HEK293 (cell line): ENCODE results near the gene OR52N4.

Experiments used
- CTCF ChIA-PET: fragments of 350-600 bp; formaldehyde crosslinking; extraction: SDS; loops from one replicate; lab custom pipeline; 2021; ENCODE audit warnings: antibody characterized with exemption; lab: Yijun Ruan, JAX
- POLR2A ChIA-PET: fragments of 300-600 bp; formaldehyde crosslinking; extraction: SDS; loops from one replicate; lab custom pipeline; 2020; ENCODE audit warnings: antibody characterized with exemption, inconsistent platforms; lab: Yijun Ruan, JAX
- H3K27ac ChIP-seq: fragments of 200-500 bp; sonication (Bioruptor generic); 2 replicates; pipeline ENCODE4 v1.5.1; 2014; ENCODE audit warnings: low read depth, low read length, control low read depth, inconsistent platforms; ENCODE audit errors: extremely low read depth
- H3K36me3 ChIP-seq, 2 experiments: fragments of 200-500 bp in 1 of 2; sonication (Bioruptor generic) in 1 of 2; 1 replicate in 1 of 2; 2 replicates in 1 of 2; pipeline ENCODE4 v1.5.1; 2014 to 2017; ENCODE audit warnings: inconsistent platforms in 2 of 2, low read length in 2 of 2; ENCODE audit not compliant: control insufficient read depth in 2 of 2, insufficient read depth in 1 of 2
- H3K4me1 ChIP-seq: fragments of 200-500 bp; sonication (Bioruptor generic); 2 replicates; pipeline ENCODE4 v1.5.1; 2014; ENCODE audit warnings: mild to moderate bottlenecking, low read length, inconsistent platforms; ENCODE audit not compliant: control insufficient read depth, insufficient read depth
- H3K4me3 ChIP-seq: 2 replicates; pipeline ENCODE4 v1.5.1; 2011; ENCODE audit warnings: low read depth, mild to moderate bottlenecking, control low read depth, low read length, moderate library complexity
- H3K9me3 ChIP-seq: fragments of 200-500 bp; sonication (Bioruptor generic); 2 replicates; pipeline ENCODE4 v1.5.1; 2014; ENCODE audit warnings: low read depth, low read length, inconsistent platforms; ENCODE audit not compliant: control insufficient read depth, insufficient read depth
- BCL6B ChIP-seq: fragments of 450-650 bp; formaldehyde crosslinking; IDR thresholded peaks from 2 replicates; pipeline ENCODE4 v1.5.1; 2017; ENCODE audit warnings: missing biosample characterization, missing genetic modification characterization
- GFI1B ChIP-seq: fragments of 450-650 bp; formaldehyde crosslinking; IDR thresholded peaks from 2 replicates; pipeline ENCODE4 v1.5.1; 2016; ENCODE audit warnings: missing biosample characterization, missing genetic modification characterization
- GLIS2 ChIP-seq: fragments of 450-650 bp; formaldehyde crosslinking; IDR thresholded peaks from 2 replicates; pipeline ENCODE4 v1.5.1; 2016; ENCODE audit warnings: missing biosample characterization, missing genetic modification characterization
- HIC1 ChIP-seq: fragments of 450-650 bp; formaldehyde crosslinking; IDR thresholded peaks from 2 replicates; pipeline ENCODE4 v1.5.1; 2016; ENCODE audit warnings: missing biosample characterization, missing genetic modification characterization
- HOXA7 ChIP-seq: sonication (generic); formaldehyde crosslinking; IDR thresholded peaks from 2 replicates; pipeline ENCODE4 v1.8.1; 2022; ENCODE audit warnings: missing genetic modification reagents, borderline replicate concordance
- KLF1 ChIP-seq: fragments of 450-650 bp; formaldehyde crosslinking; IDR thresholded peaks from 2 replicates; pipeline ENCODE4 v1.5.1; 2016; ENCODE audit warnings: missing biosample characterization, missing genetic modification characterization
- OVOL3 ChIP-seq: fragments of 450-650 bp; formaldehyde crosslinking; IDR thresholded peaks from 2 replicates; pipeline ENCODE4 v1.5.1; 2016; ENCODE audit warnings: missing biosample characterization, missing genetic modification characterization
- RBAK ChIP-seq: fragments of 450-650 bp; formaldehyde crosslinking; IDR thresholded peaks from 2 replicates; pipeline ENCODE4 v1.5.1; 2016; ENCODE audit warnings: missing biosample characterization, missing genetic modification characterization
- REST ChIP-seq: fragments of 450-650 bp; formaldehyde crosslinking; IDR thresholded peaks from 2 replicates; pipeline ENCODE4 v1.5.1; 2016; ENCODE audit warnings: missing biosample characterization, missing genetic modification characterization
- TCF7L2 ChIP-seq: IDR thresholded peaks from 2 replicates; pipeline ENCODE4 v1.6.1; 2011; ENCODE audit warnings: low read depth, mild to moderate bottlenecking, inconsistent platforms, low read length, moderate library complexity, borderline replicate concordance
- ZNF10 ChIP-seq: fragments of 450-650 bp; formaldehyde crosslinking; IDR thresholded peaks from 2 replicates; pipeline ENCODE4 v1.5.1; 2017; ENCODE audit warnings: missing biosample characterization, missing genetic modification characterization
- ZNF112 ChIP-seq: fragments of 450-650 bp; formaldehyde crosslinking; IDR thresholded peaks from 2 replicates; pipeline ENCODE4 v1.5.0; 2017; ENCODE audit warnings: missing biosample characterization, missing genetic modification characterization
- ZNF175 ChIP-seq: fragments of 450-650 bp; formaldehyde crosslinking; IDR thresholded peaks from 2 replicates; pipeline ENCODE4 v1.5.1; 2016; ENCODE audit warnings: missing biosample characterization, missing genetic modification characterization
- ZNF26 ChIP-seq: fragments of 450-650 bp; formaldehyde crosslinking; IDR thresholded peaks from 2 replicates; pipeline ENCODE4 v1.5.1; 2016; ENCODE audit warnings: missing biosample characterization, missing genetic modification characterization
- ZNF354C ChIP-seq: fragments of 450-650 bp; formaldehyde crosslinking; IDR thresholded peaks from 2 replicates; pipeline ENCODE4 v1.5.1; 2016; ENCODE audit warnings: missing biosample characterization, missing genetic modification characterization, low read depth, borderline replicate concordance
- ZNF416 ChIP-seq: fragments of 450-650 bp; formaldehyde crosslinking; IDR thresholded peaks from 2 replicates; pipeline ENCODE4 v1.5.1; 2016; ENCODE audit warnings: missing biosample characterization, missing genetic modification characterization
- ZNF48 ChIP-seq: fragments of 450-650 bp; formaldehyde crosslinking; IDR thresholded peaks from 2 replicates; pipeline ENCODE4 v1.5.1; 2016; ENCODE audit warnings: missing biosample characterization, missing genetic modification characterization
- ZNF558 ChIP-seq: fragments of 450-650 bp; formaldehyde crosslinking; IDR thresholded peaks from 2 replicates; pipeline ENCODE4 v1.5.1; 2016; ENCODE audit warnings: missing biosample characterization, missing genetic modification characterization
- ZNF560 ChIP-seq: fragments of 450-650 bp; formaldehyde crosslinking; IDR thresholded peaks from 2 replicates; pipeline ENCODE4 v1.5.1; 2017; ENCODE audit warnings: missing biosample characterization, missing genetic modification characterization, borderline replicate concordance
- ZNF623 ChIP-seq: fragments of 450-650 bp; formaldehyde crosslinking; IDR thresholded peaks from 2 replicates; pipeline ENCODE4 v1.5.1; 2016; ENCODE audit warnings: missing biosample characterization, missing genetic modification characterization
- ZNF701 ChIP-seq: fragments of 450-650 bp; formaldehyde crosslinking; IDR thresholded peaks from 2 replicates; pipeline ENCODE4 v1.5.1; 2016; ENCODE audit warnings: missing biosample characterization, missing genetic modification characterization
- ZNF843 ChIP-seq: fragments of 450-650 bp; formaldehyde crosslinking; IDR thresholded peaks from 2 replicates; pipeline ENCODE4 v1.5.1; 2016; ENCODE audit warnings: missing biosample characterization, missing genetic modification characterization
- ZSCAN5A ChIP-seq: fragments of 450-650 bp; formaldehyde crosslinking; IDR thresholded peaks from 2 replicates; pipeline ENCODE4 v1.5.1; 2016; ENCODE audit warnings: missing biosample characterization, missing genetic modification characterization

OR52N4 gene

GRCh38 chr11:5736396-5736795, 17.6 kb upstream of the OR52N4 start, which contains the start of gene OR56B1 (continued):
- TF ChIP-seq ZNF701 (tag by site-specific recombination) (no peak), REST (tag by site-specific recombination) (no peak), ZNF843 (tag by site-specific recombination) (no peak), OVOL3 (tag by site-specific recombination) (no peak), ZSCAN5A (no peak)

GRCh38 chr11:5737091-5737490, 17.0 kb upstream of the OR52N4 start:
- CTCF ChIA-PET: no interaction called here
- TF ChIP-seq ZNF558 (tag by site-specific recombination) (no peak), ZNF623 (tag by site-specific recombination) (no peak), ZNF112 (tag by site-specific recombination) (no peak), ZNF26 (tag by site-specific recombination) (no peak), HOXA7 (CRISPR knock-in tag) (no peak), RBAK (tag by site-specific recombination) (no peak), ZNF560 (no peak), GLIS2 (no peak), BCL6B (no peak)
- H3K4me3 ChIP-seq: no peak overlapping the region

GRCh38 chr11:5737670-5738392, 16.2 kb upstream of the OR52N4 start:
- Histone ChIP-seq H3K27ac (no peak overlapping the region), H3K9me3 (no peaks in the 10 kb centered on the region), H3K36me3 (no peaks in the 10 kb centered on the region), H3K4me3 (no peak overlapping the region), H3K4me1 (no peaks in the 10 kb centered on the region)
- ChIA-PET POLR2A (no interaction called here), CTCF (no interaction called here)
- no peak for TF ChIP-seq ZNF48 (tag by site-specific recombination)
- no peak for TF ChIP-seq TCF7L2
- no peak for TF ChIP-seq ZNF175 (tag by site-specific recombination)
- no peak for TF ChIP-seq ZSCAN5A
- no peak for TF ChIP-seq KLF1
- TF ChIP-seq ZNF623 (tag by site-specific recombination): no peak
- TF ChIP-seq ZNF10: no peak
- no peak for TF ChIP-seq HIC1
- no peak for TF ChIP-seq ZNF416 (tag by site-specific recombination)
- TF ChIP-seq ZNF354C: no peak
- TF ChIP-seq GFI1B: no peak

More at GRCh38 chr11:5737091-5737490, 17.0 kb upstream of the OR52N4 start:
- Histone ChIP-seq H3K36me3 (no peaks in the 10 kb centered on the region), H3K9me3 (no peaks in the 10 kb centered on the region), H3K4me1 (no peaks in the 10 kb centered on the region), H3K27ac (no peak overlapping the region)
- POLR2A ChIA-PET: no interaction called here
